Smooth muscle cell (in vitro differentiated cells): Measurements from ENCODE around the gene TMEFF2. TPM values are rescaled to one million over a fixed set of nuclear protein-coding genes. Genes with fewer than 3 reads are reported as not detected.

Experiments
- DNase-seq: peaks from one replicate; lab custom pipeline; 2025; ENCODE audit not compliant: unreplicated experiment; lab: John Stamatoyannopoulos, UW
- H2AFZ ChIP-seq: fragments of 200-600 bp; sonication (generic); 2 replicates; pipeline ENCODE4 v1.6.0; 2016; ENCODE audit warnings: antibody characterized with exemption, low read depth, mild to moderate bottlenecking
- H3F3A ChIP-seq: fragments of 200-600 bp; sonication (generic); 2 replicates; pipeline ENCODE4 v1.6.0; 2017; ENCODE audit warnings: antibody characterized with exemption, low read depth
- H3K27ac ChIP-seq: fragments of 200-600 bp; sonication (generic); 2 replicates; pipeline ENCODE4 v1.5.1; 2016; ENCODE audit warnings: low read depth, mild to moderate bottlenecking
- H3K27me3 ChIP-seq: fragments of 200-600 bp; sonication (generic); 2 replicates; pipeline ENCODE4 v1.6.1; 2016; ENCODE audit warnings: low read depth, mild to moderate bottlenecking
- H3K36me3 ChIP-seq: fragments of 200-600 bp; sonication (generic); 2 replicates; pipeline ENCODE4 v1.5.1; 2016; ENCODE audit warnings: low read depth
- H3K4me1 ChIP-seq: fragments of 200-600 bp; sonication (generic); 2 replicates; pipeline ENCODE4 v1.5.1; 2016; ENCODE audit warnings: low read depth
- H3K4me2 ChIP-seq: fragments of 200-600 bp; sonication (generic); 2 replicates; pipeline ENCODE4 v1.6.0; 2016; ENCODE audit warnings: mild to moderate bottlenecking
- H3K4me3 ChIP-seq: fragments of 200-600 bp; sonication (generic); 2 replicates; pipeline ENCODE4 v1.5.1; 2016; ENCODE audit warnings: mild to moderate bottlenecking
- H3K79me2 ChIP-seq: fragments of 200-600 bp; sonication (generic); 2 replicates; pipeline ENCODE4 v1.6.0; 2016; ENCODE audit warnings: low read depth, mild to moderate bottlenecking
- H3K9ac ChIP-seq: fragments of 200-600 bp; sonication (generic); 2 replicates; pipeline ENCODE4 v1.6.0; 2016; ENCODE audit warnings: low read depth
- H3K9me3 ChIP-seq: fragments of 200-600 bp; sonication (generic); replicated peaks from 2 replicates; pipeline ENCODE4 v1.5.1; 2016; ENCODE audit warnings: low read depth
- H4K20me1 ChIP-seq: fragments of 200-600 bp; sonication (generic); 2 replicates; pipeline ENCODE4 v1.6.0; 2016; ENCODE audit warnings: low read depth
- CTCF ChIP-seq: fragments of 200-600 bp; sonication (generic); IDR thresholded peaks from 2 replicates; pipeline ENCODE4 v1.5.1; 2017; ENCODE audit warnings: borderline replicate concordance, mild to moderate bottlenecking, antibody characterized with exemption; ENCODE audit not compliant: insufficient read depth, poor library complexity, severe bottlenecking
- WGBS: methylation state at CpG from one replicate; pipeline ENCODE4 v1.1.7; 2016; ENCODE audit warnings: low lambda C conversion rate; 5-methylcytosine and 5-hydroxymethylcytosine counted together
- polyA plus RNA-seq: library from polyadenylated mRNA; unstranded; fragments of >200 nt; fragmentation: Nextera tagmentation; extraction: Ambion mirVana; gene quantifications from 2 replicates; pipeline ENCODE4 v1.2.1, GENCODE V29; 2016
- total RNA-seq: library from RNA; depleted of rRNA; stranded (reverse); fragments of >200 nt; gene quantifications from 2 replicates; pipeline ENCODE4 v1.2.3, GENCODE V29; 2014

Gene TMEFF2
- total and polyA plus RNA-seq, 2 experiments from 2014 or later: not detected

- H3K4me1 ChIP-seq: no peaks in the 10 kb centered on the region
- no peak overlapping the region for H3K27ac ChIP-seq
- no peak for DNase-seq
- no peaks in the 10 kb centered on the region for H4K20me1 ChIP-seq
- no peak overlapping the region for H2AFZ ChIP-seq
- no peaks in the 10 kb centered on the region for H3K9me3 ChIP-seq
- no peaks in the 10 kb centered on the region for H3K79me2 ChIP-seq
- no peak overlapping the region for H3K9ac ChIP-seq
- 94% methylated on average over 3 of the region's 3 CpGs for WGBS
- no peaks in the 10 kb centered on the region for H3K27me3 ChIP-seq
- H3K36me3 ChIP-seq: no peaks in the 10 kb centered on the region
- no peak overlapping the region for H3K4me2 ChIP-seq
- no peaks in the 10 kb centered on the region for H3F3A ChIP-seq
- no peak overlapping the region for H3K4me3 ChIP-seq
- TF ChIP-seq CTCF: no peak
Measured at GRCh38 chr2:191907545-191907944, 287.2 kb downstream of the TMEFF2 start.

- H2AFZ ChIP-seq: no peak overlapping the region
- no peak for TF ChIP-seq CTCF
Measured at GRCh38 chr2:191907091-191907490, 287.6 kb downstream of the TMEFF2 start.

GRCh38 chr2:191905336-191905735 lies 289.4 kb downstream of the TMEFF2 start:
- no peak for DNase-seq
- H2AFZ ChIP-seq: no peak overlapping the region
- 55% methylated on average over 4 of the region's 4 CpGs for whole genome bisulfite sequencing

More at GRCh38 chr2:191907091-191907490, 287.6 kb downstream of the TMEFF2 start:
- Histone ChIP-seq H3K36me3 (no peaks in the 10 kb centered on the region), H3K4me1 (no peaks in the 10 kb centered on the region), H3K4me2 (no peak overlapping the region), H3K27me3 (no peaks in the 10 kb centered on the region), H3F3A (no peaks in the 10 kb centered on the region), H3K9ac (no peak overlapping the region), H4K20me1 (no peaks in the 10 kb centered on the region), H3K79me2 (no peaks in the 10 kb centered on the region), H3K9me3 (no peaks in the 10 kb centered on the region), H3K27ac (no peak overlapping the region), H3K4me3 (no peak overlapping the region)
- DNase-seq: no peak

More at GRCh38 chr2:191905336-191905735, 289.4 kb downstream of the TMEFF2 start:
- H4K20me1 ChIP-seq: no peaks in the 10 kb centered on the region
- H3K27ac ChIP-seq: no peak overlapping the region
- no peaks in the 10 kb centered on the region for H3K4me1 ChIP-seq
- H3K27me3 ChIP-seq: no peaks in the 10 kb centered on the region
- H3K9ac ChIP-seq: no peak overlapping the region
- TF ChIP-seq CTCF: no peak
- no peaks in the 10 kb centered on the region for H3K9me3 ChIP-seq
- no peaks in the 10 kb centered on the region for H3K36me3 ChIP-seq
- H3K4me2 ChIP-seq: no peak overlapping the region
- H3K4me3 ChIP-seq: no peak overlapping the region
- H3F3A ChIP-seq: no peaks in the 10 kb centered on the region
- H3K79me2 ChIP-seq: no peaks in the 10 kb centered on the region
